K562 (cell line): Measurements from ENCODE around the gene NTM. TPM values are rescaled to one million over a fixed set of nuclear protein-coding genes. Genes with fewer than 3 reads are reported as not detected.

Source experiments
- ATAC-seq: fragments of 200-7000 bp; cut with Tn5 transposase; 3 replicates; pipeline ENCODE4 v1.9.1; 2020; ENCODE audit warnings: moderate library complexity
- BruUV-seq: library from RNA; stranded (reverse); fragments of 400-500 nt; replicated peaks from 2 replicates; lab custom pipeline; 2021; lab: Mats Ljungman, UMichigan
- CTCF ChIA-PET: fragments of 300-600 bp; formaldehyde crosslinking; extraction: SDS; loops from one replicate; lab custom pipeline; 2021; ENCODE audit warnings: low intra/inter-chr PET ratio; lab: Yijun Ruan, JAX
- POLR2A ChIA-PET: fragments of 300-600, 350-650 bp; sonication (Branson Sonifier 250); formaldehyde crosslinking; extraction: SDS; loops from one replicate; lab custom pipeline; 2021; ENCODE audit warnings: antibody characterized with exemption, inconsistent platforms; lab: Yijun Ruan, JAX
- DNase-seq, 4 experiments: peaks; one replicate each; pipeline versions ENCODE4 v3.0.0 to v3.0.0-alpha.2; 2011 to 2018; ENCODE audit warnings: low spot score in 3 of 4, mixed read lengths in 3 of 4; ENCODE audit errors: extremely low read depth in 1 of 4
- FAIRE-seq: peaks from 2 replicates; lab custom pipeline; 2011; peaks lifted over from hg19 to GRCh38; lab: Jason Lieb, UNC
- H2AFZ ChIP-seq: 2 replicates; pipeline ENCODE4 v1.6.0; 2011; ENCODE audit warnings: low read depth, low read length, control low read depth, inconsistent platforms
- H3K27ac ChIP-seq: fragments of 200-600 bp; 3 replicates; pipeline ENCODE4 v1.8.0; 2011; ENCODE audit warnings: low read depth, mild to moderate bottlenecking, control low read depth, inconsistent platforms, low read length, moderate library complexity, mixed read lengths; ENCODE audit errors: extremely low read depth
- H3K27me3 ChIP-seq, 2 experiments: fragments of 300-600 bp in 1 of 2; 2 replicates in 1 of 2; 3 replicates in 1 of 2; pipeline versions ENCODE4 v1.6.0 to v1.8.0; 2011; ENCODE audit warnings: inconsistent platforms in 2 of 2, low read length in 2 of 2, mild to moderate bottlenecking in 1 of 2, mixed read lengths in 1 of 2, moderate library complexity in 1 of 2; ENCODE audit not compliant: control insufficient read depth in 2 of 2, insufficient read depth in 2 of 2
- H3K36me3 ChIP-seq: fragments of 300-600 bp; 3 replicates; pipeline ENCODE4 v1.8.0; 2011; ENCODE audit warnings: mild to moderate bottlenecking, low read length, inconsistent platforms; ENCODE audit not compliant: control insufficient read depth, insufficient read depth
- H3K4me1 ChIP-seq, 2 experiments: fragments of 200-600 bp in 1 of 2; replicated peaks in 1 of 2; 2 replicates in 1 of 2; 3 replicates in 1 of 2; pipeline versions ENCODE4 v1.5.1 to v1.8.0; 2011; ENCODE audit warnings: inconsistent platforms in 2 of 2, low read length in 2 of 2, mild to moderate bottlenecking in 1 of 2, mixed read lengths in 1 of 2, moderate library complexity in 1 of 2; ENCODE audit not compliant: control insufficient read depth in 2 of 2, insufficient read depth in 2 of 2
- H3K4me2 ChIP-seq: 2 replicates; pipeline ENCODE4 v1.6.1; 2011; ENCODE audit warnings: low read length, control low read depth, inconsistent platforms, mixed read lengths; ENCODE audit not compliant: insufficient read depth
- H3K4me3 ChIP-seq: fragments of 200-600 bp; sonication (generic), shearing (Covaris generic); 2 replicates; pipeline ENCODE4 v1.5.1; 2016; ENCODE audit warnings: control low read depth, inconsistent platforms
- H3K79me2 ChIP-seq: fragments of 200-600 bp; 3 replicates; pipeline ENCODE4 v1.8.0; 2011; ENCODE audit warnings: low read length, inconsistent platforms; ENCODE audit not compliant: control insufficient read depth, insufficient read depth
- H3K9ac ChIP-seq, 2 experiments: 2 replicates each; pipeline versions ENCODE4 v1.6.0 to v1.6.1; 2011; ENCODE audit warnings: low read depth in 2 of 2, low read length in 2 of 2, control low read depth in 1 of 2, inconsistent platforms in 1 of 2, mild to moderate bottlenecking in 1 of 2, mixed read lengths in 1 of 2; ENCODE audit not compliant: insufficient read depth in 1 of 2
- H3K9me1 ChIP-seq: one replicate; pipeline ENCODE4 v1.6.0; 2011; ENCODE audit warnings: inconsistent platforms, mild to moderate bottlenecking, low read length, moderate library complexity; ENCODE audit not compliant: control insufficient read depth, insufficient read depth
- H3K9me3 ChIP-seq: replicated peaks from 2 replicates; pipeline ENCODE4 v1.5.1; 2011; ENCODE audit warnings: low read depth, low read length, inconsistent platforms; ENCODE audit not compliant: control insufficient read depth, insufficient read depth
- H4K20me1 ChIP-seq: replicated peaks from 2 replicates; pipeline ENCODE4 v1.6.1; 2011; ENCODE audit warnings: low read length, inconsistent platforms, mixed read lengths; ENCODE audit not compliant: control insufficient read depth, insufficient read depth
- ARID2 ChIP-seq: fragments of 450-650 bp; IDR thresholded peaks from 2 replicates; pipeline ENCODE4 v1.6.1; 2017; ENCODE audit warnings: antibody characterized with exemption, mild to moderate bottlenecking
- ETS2 ChIP-seq: IDR thresholded peaks from 2 replicates; pipeline ENCODE4 v1.6.1; 2016; ENCODE audit warnings: borderline replicate concordance, missing genetic modification characterization, mild to moderate bottlenecking, moderate library complexity, missing compliant biosample characterization; ENCODE audit not compliant: poor library complexity, severe bottlenecking
- ETV6 ChIP-seq, 3 experiments: fragments of 150-350 bp in 1 of 3; sonication (generic) in 1 of 3; formaldehyde crosslinking in 1 of 3; IDR thresholded peaks; 2 replicates each; pipeline versions ENCODE4 v1.6.1 to v1.8.0; 2014 to 2022; ENCODE audit warnings: borderline replicate concordance in 2 of 3, low read depth in 2 of 3, antibody characterized with exemption in 1 of 3, low read length in 1 of 3, mild to moderate bottlenecking in 1 of 3, missing genetic modification reagents in 1 of 3
- HCFC1 ChIP-seq: IDR thresholded peaks from 2 replicates; pipeline ENCODE4 v1.6.1; 2012; ENCODE audit warnings: low read depth, low read length, improper control_type of control experiment
- NFYB ChIP-seq: IDR thresholded peaks from 2 replicates; pipeline ENCODE4 v1.6.1; 2011; ENCODE audit warnings: mild to moderate bottlenecking, moderate library complexity; ENCODE audit not compliant: insufficient read length; ENCODE audit errors: extremely low read depth
- POLR2AphosphoS2 ChIP-seq: IDR thresholded peaks from 2 replicates; pipeline ENCODE4 v1.6.1; 2012; ENCODE audit warnings: low read length, improper control_type of control experiment
- POLR3A ChIP-seq: IDR thresholded peaks from 2 replicates; pipeline ENCODE4 v1.6.1; 2011; ENCODE audit warnings: borderline replicate concordance, mild to moderate bottlenecking, moderate library complexity; ENCODE audit not compliant: insufficient read length, insufficient read depth; ENCODE audit errors: extremely low read depth
- PRDM10 ChIP-seq: fragments of 450-650 bp; IDR thresholded peaks from 2 replicates; pipeline ENCODE4 v1.6.1; 2018; ENCODE audit not compliant: partially characterized antibody
- RBM15 ChIP-seq: fragments of 200-400 bp; formaldehyde crosslinking; IDR thresholded peaks from 2 replicates; pipeline ENCODE4 v1.6.1; 2018; ENCODE audit warnings: mild to moderate bottlenecking, low read length, moderate library complexity; ENCODE audit not compliant: insufficient read depth
- SRSF9 ChIP-seq: fragments of 200-400 bp; formaldehyde crosslinking; IDR thresholded peaks from 2 replicates; pipeline ENCODE4 v1.6.1; 2017; ENCODE audit warnings: low read depth, low read length, borderline replicate concordance
- ZFP30 ChIP-seq: fragments of 250-450 bp; sonication (Bioruptor Pico); IDR thresholded peaks from 2 replicates; pipeline ENCODE4 v1.8.0; 2022; ENCODE audit warnings: moderate library complexity, mild to moderate bottlenecking, inconsistent platforms, borderline replicate concordance
- WGBS: fragments of 100-300 bp; shearing (Covaris generic); methylation state at CpG from one replicate; pipeline ENCODE4 v1.1.6; 2016; ENCODE audit warnings: low coverage, mixed read lengths; ENCODE audit not compliant: insufficient coverage; ENCODE audit errors: missing lambda C conversion rate; 5-methylcytosine and 5-hydroxymethylcytosine counted together
- in situ Hi-C: fragments of 300-500 bp; cut with MboI; formaldehyde crosslinking; loops from 4 replicates; pipeline ENCODE4 v1.15.0; 2018; ENCODE audit warnings: inconsistent platforms, mixed read lengths
- intact Hi-C: fragments of 100-400 bp; cut with micrococcal nuclease; formaldehyde crosslinking; loops from 2 replicates; pipeline ENCODE4 v1.14.2; 2022
- polyA plus RNA-seq, 8 experiments: library from polyadenylated mRNA; depleted of rRNA in 4 of 8; stranded (reverse) in 5 of 8; unstranded in 3 of 8; fragments of >200 nt; fragmentation: Nextera tagmentation in 2 of 8; fragmentation: Illumina TruSeq in 1 of 8; extraction: Ambion mirVana in 2 of 8; extraction: Trizol in 1 of 8; gene quantifications; 2 replicates each; pipeline versions ENCODE4 v1.2.1 to v1.2.3, GENCODE V29; 2011 to 2014; ENCODE audit warnings: inconsistent platforms in 1 of 8, missing spikeins in 1 of 8
- total RNA-seq, 7 experiments: library from RNA; depleted of rRNA in 6 of 7; stranded (reverse); fragments of >200 nt in 6 of 7; fragmentation: Illumina TruSeq in 2 of 7; extraction: Trizol in 2 of 7; gene quantifications; 2 replicates each; pipeline versions ENCODE4 v1.2.1 to v1.2.3, GENCODE V29; 2011 to 2021; ENCODE audit warnings: low replicate concordance in 1 of 7
- TF ChIP-seq, protein P1 (sequence below): fragments of 450-650 bp; IDR thresholded peaks from 2 replicates; pipeline ENCODE4 v1.6.1; 2016; ENCODE audit warnings: low read depth, mild to moderate bottlenecking, moderate library complexity
- TF ChIP-seq, protein P2 (sequence below): sonication (generic); formaldehyde crosslinking; IDR thresholded peaks from 2 replicates; pipeline ENCODE4 v1.9.0; 2022; ENCODE audit warnings: mild to moderate bottlenecking, missing genetic modification reagents

The NTM gene
- total and polyA plus RNA-seq, 9 of the 15 experiments (the other 6 are each of a cell fraction or from before 2014, with no cell fraction given), result not detected

- Histone ChIP-seq H2AFZ (no peak overlapping the region), H3K9me3 (peaks cover 5% of the 10 kb centered on the region), H3K4me2 (no peak overlapping the region)
- 4% methylated on average over 3 of the region's 3 CpGs for WGBS
- in situ Hi-C loops, result no loop called here
- TF ChIP-seq ETS2 (no peak), ETV6 (IDR thresholded peaks at IDR 0.05; ENCODE audit: borderline replicate concordance in 1 of 2, low read depth in 2 of 2, low read length in 1 of 2) (no peak), ETV6 (CRISPR knock-in tag; IDR thresholded peaks at IDR 0.05; ENCODE audit: borderline replicate concordance) (no peak), POLR3A (no peak), ZFP30 (no peak), NFYB (no peak), HCFC1 (no peak), SRSF9 (no peak), PRDM10 (no peak), ARID2 (no peak), RBM15 (no peak), POLR2AphosphoS2 (no peak)
- TF ChIP-seq, protein P1, sequence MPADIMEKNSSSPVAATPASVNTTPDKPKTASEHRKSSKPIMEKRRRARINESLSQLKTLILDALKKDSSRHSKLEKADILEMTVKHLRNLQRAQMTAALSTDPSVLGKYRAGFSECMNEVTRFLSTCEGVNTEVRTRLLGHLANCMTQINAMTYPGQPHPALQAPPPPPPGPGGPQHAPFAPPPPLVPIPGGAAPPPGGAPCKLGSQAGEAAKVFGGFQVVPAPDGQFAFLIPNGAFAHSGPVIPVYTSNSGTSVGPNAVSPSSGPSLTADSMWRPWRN, result no peak
- TF ChIP-seq, protein P2, sequence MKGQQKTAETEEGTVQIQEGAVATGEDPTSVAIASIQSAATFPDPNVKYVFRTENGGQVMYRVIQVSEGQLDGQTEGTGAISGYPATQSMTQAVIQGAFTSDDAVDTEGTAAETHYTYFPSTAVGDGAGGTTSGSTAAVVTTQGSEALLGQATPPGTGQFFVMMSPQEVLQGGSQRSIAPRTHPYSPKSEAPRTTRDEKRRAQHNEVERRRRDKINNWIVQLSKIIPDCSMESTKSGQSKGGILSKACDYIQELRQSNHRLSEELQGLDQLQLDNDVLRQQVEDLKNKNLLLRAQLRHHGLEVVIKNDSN, result no peak
- TF ChIP-seq, all 486 proteins: peak for 0
- no peaks in the 10 kb centered on the region for H3K79me2 ChIP-seq
- ChIA-PET POLR2A (no interaction called here), CTCF (no interaction called here)
- no peak overlapping the region for H3K9ac ChIP-seq
- no peaks in the 10 kb centered on the region for H4K20me1 ChIP-seq
- ATAC-seq, result no peak
- intact Hi-C loops, result no loop called here
- no peak overlapping the region for H3K4me3 ChIP-seq
- no peaks in the 10 kb centered on the region for H3K27me3 ChIP-seq
- H3K4me1 ChIP-seq, result no peaks in the 10 kb centered on the region
- H3K27ac ChIP-seq, result no peak overlapping the region
- no peaks in the 10 kb centered on the region for H3K9me1 ChIP-seq
- BruUV-seq, result no TSS peak
- no peaks in the 10 kb centered on the region for H3K36me3 ChIP-seq
- DNase-seq, result no peak
- FAIRE-seq, result no peak
These were observed 595.1 kb downstream of the NTM start for GRCh38 chr11:131965504-131965903.
